GM13977 (cell line): ENCODE data around the gene MYOM1.

Experiments used
- DNase-seq: peaks from one replicate; pipeline ENCODE4 v3.0.0; 2012; ENCODE audit warnings: low spot score
- CTCF ChIP-seq: IDR thresholded peaks from 2 replicates; pipeline ENCODE4 v1.5.1; 2012; ENCODE audit warnings: mild to moderate bottlenecking, control low read depth; ENCODE audit not compliant: insufficient read depth; ENCODE audit errors: extremely low read depth, missing control alignments
- in situ Hi-C: fragments of 300-500 bp; cut with MboI; formaldehyde crosslinking; loops from one replicate; pipeline ENCODE4 v1.12.0; 2022; ENCODE audit warnings: low sequenced_read_pairs, low pct_unique_long_range_greater_than_20kb, mixed read lengths, inconsistent platforms; ENCODE audit not compliant: unreplicated experiment

The MYOM1 gene

GRCh38 chr18:3148930-3149535 lies 70.7 kb downstream of the MYOM1 start:
- no peak for DNase-seq
- TF ChIP-seq CTCF, result no peak
- in situ Hi-C loops, result loop anchor here (10.0 kb wide), 2 partner anchors 154 to 214 kb away; no protein-coding TSS in a partner anchor

- no peak for DNase-seq
- TF ChIP-seq CTCF, result no peak
- in situ Hi-C loops, result loop anchor here (10.0 kb wide), 2 partner anchors 153 to 213 kb away; no protein-coding TSS in a partner anchor
Measured at GRCh38 chr18:3147935-3148554, 71.7 kb downstream of the MYOM1 start.

GRCh38 chr18:3140986-3141639 lies 78.7 kb downstream of the MYOM1 start:
- no peak for TF ChIP-seq CTCF
- in situ Hi-C loops, result loop anchor here (10.0 kb wide), 2 partner anchors 146 to 206 kb away; no protein-coding TSS in a partner anchor
- DNase-seq, result no peak

GRCh38 chr18:3140342-3140741 lies 79.4 kb downstream of the MYOM1 start:
- TF ChIP-seq CTCF, result no peak
- in situ Hi-C loops, result loop anchor here (10.0 kb wide), 2 partner anchors 146 to 206 kb away; no protein-coding TSS in a partner anchor
- no peak for DNase-seq

- in situ Hi-C loops, result no loop called here
- DNase-seq, result no peak
- TF ChIP-seq CTCF, result no peak
Measured at GRCh38 chr18:3139406-3139805, 80.4 kb downstream of the MYOM1 start.

GRCh38 chr18:3138274-3138975 lies 81.3 kb downstream of the MYOM1 start:
- DNase-seq, result no peak
- in situ Hi-C loops, result no loop called here
- no peak for TF ChIP-seq CTCF
